K562 (cell line): Measurements from ENCODE around the gene SPECC1L.
"Not testable (repeated sequence)": the region's sequence is repeated elsewhere in the genome, so short reads cannot be mapped to it uniquely, and the experiment has no call there.

Source experiments
- CHD1 ChIP-seq: fragments of 200-600 bp; sonication (generic); IDR thresholded peaks from one replicate; pipeline ENCODE4 v1.6.1; 2012; ENCODE audit warnings: mild to moderate bottlenecking, moderate library complexity, low read length, inconsistent platforms
- CREM ChIP-seq: IDR thresholded peaks from 2 replicates; pipeline ENCODE4 v1.6.1; 2014; ENCODE audit warnings: antibody characterized with exemption, low read depth
- CTCF ChIP-seq, 3 experiments: IDR thresholded peaks in 2 of 3; conservative IDR thresholded peaks in 1 of 3; 2 replicates each; pipeline ENCODE4 v1.5.1; 2011 to 2012; ENCODE audit warnings: low read length in 3 of 3, mild to moderate bottlenecking in 3 of 3, control low read depth in 2 of 3, improper control_type of control experiment in 1 of 3, inconsistent platforms in 1 of 3, low read depth in 1 of 3, mixed read lengths in 1 of 3, moderate library complexity in 1 of 3; ENCODE audit not compliant: insufficient read depth in 2 of 3
- EP300 ChIP-seq: IDR thresholded peaks from 2 replicates; pipeline ENCODE4 v1.6.1; 2012; ENCODE audit warnings: low read length, improper control_type of control experiment
- HOMEZ ChIP-seq: fragments of 250-450 bp; sonication (Bioruptor Pico); IDR thresholded peaks from 2 replicates; pipeline ENCODE4 v1.4.0; 2020; ENCODE audit warnings: mild to moderate bottlenecking, moderate library complexity
- PHF8 ChIP-seq: fragments of 200-600 bp; sonication (generic); IDR thresholded peaks from 2 replicates; pipeline ENCODE4 v1.6.1; 2012; ENCODE audit warnings: mixed run types, mild to moderate bottlenecking, inconsistent platforms, low read length, moderate library complexity, borderline replicate concordance
- POLR2AphosphoS5 ChIP-seq: IDR thresholded peaks from 2 replicates; pipeline ENCODE4 v1.6.1; 2011; ENCODE audit warnings: mild to moderate bottlenecking, low read depth, low read length, moderate library complexity; ENCODE audit not compliant: control insufficient read depth, insufficient read depth
- PTTG1 ChIP-seq: fragments of 450-650 bp; IDR thresholded peaks from 2 replicates; pipeline ENCODE4 v1.6.1; 2016; ENCODE audit warnings: low read depth, mild to moderate bottlenecking, missing genetic modification characterization, missing compliant biosample characterization
- RFX5 ChIP-seq: IDR thresholded peaks from 2 replicates; pipeline ENCODE4 v1.6.1; 2011; ENCODE audit warnings: low read depth, mild to moderate bottlenecking, improper control_type of control experiment, low read length
- SPI1 ChIP-seq: IDR thresholded peaks from 2 replicates; pipeline ENCODE4 v1.6.1; 2011; ENCODE audit warnings: low read depth, low read length, control low read depth, borderline replicate concordance
- THRB ChIP-seq: fragments of 450-650 bp; formaldehyde crosslinking; conservative IDR thresholded peaks from 2 replicates; pipeline ENCODE4 v1.4.0; 2022; ENCODE audit warnings: mild to moderate bottlenecking, missing genetic modification characterization
- ZHX1 ChIP-seq: fragments of 150-350 bp; conservative IDR thresholded peaks from 2 replicates; pipeline ENCODE4 v1.6.1; 2014; ENCODE audit warnings: low read length
- ZNF143 ChIP-seq: sonication (generic); formaldehyde crosslinking; IDR thresholded peaks from 2 replicates; pipeline ENCODE4 v1.9.0; 2022; ENCODE audit warnings: mild to moderate bottlenecking, missing genetic modification reagents

- TF ChIP-seq SPI1; HOMEZ (CRISPR knock-in tag); POLR2AphosphoS5; THRB; CHD1; PTTG1; PHF8; ZNF143; ZHX1; CTCF (IDR thresholded peaks at IDR 0.05 in 2 of 3, conservative IDR thresholded peaks at IDR 0.05 in 1 of 3; ENCODE audit: insufficient read depth in 2 of 3, low read depth in 1 of 3, low read length in 3 of 3); CREM; RFX5; EP300: not testable (repeated sequence)
Observed at GRCh38 chr22:24287212-24287611, 16.6 kb downstream of the SPECC1L start.
